Brain microvascular endothelial cell (primary cell): Measurements from ENCODE around the gene GRID1.

Experiments used
- DNase-seq: peaks from one replicate; pipeline ENCODE4 v3.0.0-alpha.2; 2020
- H3K27ac ChIP-seq: fragments of 250-450 bp; sonication (Bioruptor Pico); 2 replicates; pipeline ENCODE4 v1.5.1; 2020; ENCODE audit warnings: mild to moderate bottlenecking, moderate library complexity
- H3K27me3 ChIP-seq: fragments of 250-450 bp; sonication (Bioruptor Pico); replicated peaks from 2 replicates; pipeline ENCODE4 v1.5.1; 2020; ENCODE audit warnings: mild to moderate bottlenecking
- H3K36me3 ChIP-seq: fragments of 250-450 bp; sonication (Bioruptor Pico); replicated peaks from 2 replicates; pipeline ENCODE4 v1.5.1; 2020; ENCODE audit warnings: mild to moderate bottlenecking
- H3K4me3 ChIP-seq: 2 replicates; pipeline ENCODE4 v1.5.1; 2011; ENCODE audit warnings: low read depth, mild to moderate bottlenecking, control low read depth, low read length, moderate library complexity
- CTCF ChIP-seq: IDR thresholded peaks from 2 replicates; pipeline ENCODE4 v1.5.1; 2011; ENCODE audit warnings: low read depth, mild to moderate bottlenecking, moderate library complexity, low read length, control low read depth, inconsistent platforms; ENCODE audit errors: missing control alignments
- in situ Hi-C: cut with HindIII; loops from 2 replicates; pipeline ENCODE4 v1.10.0; 2017; ENCODE audit warnings: low sequenced_read_pairs, low pct_ligation_motif_present

GRID1 gene

GRCh38 chr10:85651497-85651882, 715.1 kb downstream of the GRID1 start:
- in situ Hi-C loops = no loop called here
- no peak overlapping the region for H3K27ac ChIP-seq
- H3K36me3 ChIP-seq = no peaks in the 10 kb centered on the region
- DNase-seq = peak; percentile 40
- H3K27me3 ChIP-seq = no peaks in the 10 kb centered on the region
- no peak for TF ChIP-seq CTCF
- no peak overlapping the region for H3K4me3 ChIP-seq

GRCh38 chr10:85650791-85651496, 715.7 kb downstream of the GRID1 start:
- DNase-seq = no peak
- Histone ChIP-seq H3K27me3 (no peaks in the 10 kb centered on the region), H3K36me3 (no peaks in the 10 kb centered on the region), H3K4me3 (no peak overlapping the region), H3K27ac (no peak overlapping the region)
- no peak for TF ChIP-seq CTCF
- in situ Hi-C loops = no loop called here

GRCh38 chr10:85649461-85649860, 717.1 kb downstream of the GRID1 start:
- in situ Hi-C loops = no loop called here
- H3K4me3 ChIP-seq = no peak overlapping the region
- H3K36me3 ChIP-seq = no peaks in the 10 kb centered on the region
- no peak overlapping the region for H3K27ac ChIP-seq
- no peak for TF ChIP-seq CTCF
- no peak for DNase-seq
- H3K27me3 ChIP-seq = no peaks in the 10 kb centered on the region

GRCh38 chr10:85648279-85648754, 718.3 kb downstream of the GRID1 start:
- peak; percentile 22 for DNase-seq
- Histone ChIP-seq H3K4me3 (no peak overlapping the region), H3K27ac (no peak overlapping the region), H3K36me3 (no peaks in the 10 kb centered on the region), H3K27me3 (no peaks in the 10 kb centered on the region)
- in situ Hi-C loops = no loop called here
- no peak for TF ChIP-seq CTCF

- Histone ChIP-seq H3K36me3 (no peaks in the 10 kb centered on the region), H3K4me3 (no peak overlapping the region), H3K27ac (no peak overlapping the region), H3K27me3 (no peaks in the 10 kb centered on the region)
- in situ Hi-C loops = no loop called here
- DNase-seq = no peak
- no peak for TF ChIP-seq CTCF
Observed at GRCh38 chr10:85647741-85648140, 718.9 kb downstream of the GRID1 start.
